Measurements from ENCODE around the gene ELK3. TPM values are rescaled to one million over a fixed set of nuclear protein-coding genes. Genes with fewer than 3 reads are reported as not detected.

The ELK3 gene
- total and polyA plus RNA-seq, 9 of the 15 experiments (the other 6 are each of a cell fraction or from before 2014, with no cell fraction given): 1.5 to 5.5 (median 2.9) TPM

- no peak for TF ChIP-seq E2F4 (CRISPR knock-in tag; IDR thresholded peaks at IDR 0.05; ENCODE audit: low read depth)
- no peak for TF ChIP-seq SAFB (IDR thresholded peaks at IDR 0.05; ENCODE audit: borderline replicate concordance, low read depth, low read length)
- no peak for TF ChIP-seq HDAC6 (IDR thresholded peaks at IDR 0.05; ENCODE audit: low read depth, low read length)
- TF ChIP-seq E2F3 (CRISPR knock-in tag; IDR thresholded peaks at IDR 0.05): no peak
- no peak for TF ChIP-seq PHTF2 (CRISPR knock-in tag; IDR thresholded peaks at IDR 0.05)
- no peak for TF ChIP-seq VEZF1 (CRISPR knock-in tag; IDR thresholded peaks at IDR 0.05)
- no peak for TF ChIP-seq ZNF79 (CRISPR knock-in tag; IDR thresholded peaks at IDR 0.05; ENCODE audit: low read depth)
These were observed 117.0 kb downstream of the ELK3 start (continued) for GRCh38 chr12:96311191-96311590.

- no peak overlapping the region for H3K27ac ChIP-seq (ENCODE audit: extremely low read depth, low read depth, low read length)
- H3K36me3 ChIP-seq (ENCODE audit: control insufficient read depth, insufficient read depth, low read length): peaks cover 24% of the 10 kb centered on the region; the same call in 2 of the 3 replicates
- H3K9ac ChIP-seq (ENCODE audit: insufficient read depth in 1 of 2, low read depth in 2 of 2, low read length in 2 of 2): no peak overlapping the region
- H3K9me3 ChIP-seq (replicated peaks; ENCODE audit: control insufficient read depth, insufficient read depth, low read depth, low read length): no peaks in the 10 kb centered on the region
- intact Hi-C loops (cut with micrococcal nuclease): loop anchor here (5.0 to 10.0 kb wide), 2 partner anchors 61 to 84 kb away; no protein-coding TSS in a partner anchor
- H3K9me1 ChIP-seq (ENCODE audit: control insufficient read depth, insufficient read depth, low read length): no peaks in the 10 kb centered on the region
- ATAC-seq (no peak), FAIRE-seq (no peak), DNase-seq (ENCODE audit: extremely low read depth in 1 of 4, low spot score in 3 of 4) (no peak)
- peaks cover 0 to 9% of the 10 kb centered on the region in 2 experiments; a peak in 4 of 5 replicates for H3K4me1 ChIP-seq (replicated peaks in 1 of 2; ENCODE audit: control insufficient read depth in 2 of 2, insufficient read depth in 2 of 2, low read length in 2 of 2)
- ChIA-PET POLR2A (interaction anchor here (1.0 to 1.1 kb wide), 2 partner anchors 9 to 10 kb away, joined by 3 read pairs; no protein-coding TSS in a partner anchor), CTCF (ENCODE audit: low intra/inter-chr PET ratio) (no interaction called here)
- H3K4me3 ChIP-seq: no peak overlapping the region
- BruUV-seq (replicated peaks): no TSS peak
- no peak overlapping the region for H2AFZ ChIP-seq (ENCODE audit: low read depth, low read length)
- H4K20me1 ChIP-seq (replicated peaks; ENCODE audit: control insufficient read depth, insufficient read depth, low read length): no peaks in the 10 kb centered on the region
- peaks cover 36% of the 10 kb centered on the region for H3K79me2 ChIP-seq (ENCODE audit: control insufficient read depth, insufficient read depth, low read length)
- H3K4me2 ChIP-seq (ENCODE audit: insufficient read depth, low read length): no peak overlapping the region
- no peaks in the 10 kb centered on the region for H3K27me3 ChIP-seq (ENCODE audit: control insufficient read depth in 2 of 2, insufficient read depth in 2 of 2, low read length in 2 of 2)
- in situ Hi-C loops (cut with MboI): no loop called here
- TF ChIP-seq SAFB2 (IDR thresholded peaks at IDR 0.05; ENCODE audit: borderline replicate concordance, low read depth, low read length, severe bottlenecking): no peak
- TF ChIP-seq THAP12 (CRISPR knock-in tag; IDR thresholded peaks at IDR 0.05): no peak
- no peak for TF ChIP-seq MNT (conservative IDR thresholded peaks at IDR 0.05)
- no peak for TF ChIP-seq U2AF2 (optimal IDR thresholded peaks at IDR 0.05; ENCODE audit: low read depth, low read length)
- no peak for TF ChIP-seq PHB2 (IDR thresholded peaks at IDR 0.05; ENCODE audit: low read depth)
- TF ChIP-seq ZNF197 (CRISPR knock-in tag; IDR thresholded peaks at IDR 0.05; ENCODE audit: low read depth): no peak
- no peak for TF ChIP-seq SIN3A (IDR thresholded peaks at IDR 0.05; ENCODE audit: borderline replicate concordance in 2 of 2, control insufficient read depth in 1 of 2, low read depth in 2 of 2, low read length in 2 of 2)
- no peak for TF ChIP-seq NR2F6 (CRISPR knock-in tag; IDR thresholded peaks at IDR 0.05)
These were observed 119.4 kb downstream of the ELK3 start for GRCh38 chr12:96313606-96314005.
